K562 (cell line): ENCODE measurements around the gene SELENOI. TPM values are rescaled to one million over a fixed set of nuclear protein-coding genes. Genes with fewer than 3 reads are reported as not detected.

Experiments used
- ARID1B ChIP-seq: fragments of 450-650 bp; IDR thresholded peaks from 2 replicates; pipeline ENCODE4 v1.6.1; 2016; ENCODE audit warnings: antibody characterized with exemption, mild to moderate bottlenecking, inconsistent platforms
- CBX8 ChIP-seq: fragments of 200-600 bp; sonication (generic); IDR thresholded peaks from 2 replicates; pipeline ENCODE4 v1.6.1; 2012; ENCODE audit warnings: borderline replicate concordance, mixed run types, low read depth, mild to moderate bottlenecking, moderate library complexity, mixed read lengths, low read length, control low read depth, inconsistent platforms; ENCODE audit not compliant: poor library complexity, severe bottlenecking; ENCODE audit errors: extremely low read depth
- ESRRB ChIP-seq: fragments of 250-450 bp; sonication (Bioruptor Pico); IDR thresholded peaks from 2 replicates; pipeline ENCODE4 v1.5.0; 2020; ENCODE audit warnings: mild to moderate bottlenecking, moderate library complexity, borderline replicate concordance
- GATAD2B ChIP-seq: fragments of 450-650 bp; IDR thresholded peaks from 2 replicates; pipeline ENCODE4 v1.6.1; 2017; ENCODE audit warnings: mild to moderate bottlenecking, borderline replicate concordance
- GTF2E2 ChIP-seq: fragments of 200-800 bp; sonication (Bioruptor generic); IDR thresholded peaks from 2 replicates; pipeline ENCODE4 v1.6.1; 2016; ENCODE audit warnings: missing genetic modification characterization, missing compliant biosample characterization
- IRF1 ChIP-seq: sonication (generic); formaldehyde crosslinking; IDR thresholded peaks from 2 replicates; pipeline ENCODE4 v1.8.0; 2022; ENCODE audit warnings: missing genetic modification reagents, mild to moderate bottlenecking, borderline replicate concordance
- JUNB ChIP-seq: fragments of 450-650 bp; formaldehyde crosslinking; conservative IDR thresholded peaks from 2 replicates; pipeline ENCODE4 v1.4.0; 2020; ENCODE audit warnings: mild to moderate bottlenecking
- MTA2 ChIP-seq: fragments of 450-650 bp; IDR thresholded peaks from 2 replicates; pipeline ENCODE4 v1.6.1; 2016; ENCODE audit warnings: low read depth
- NCOA1 ChIP-seq: fragments of 450-650 bp; IDR thresholded peaks from 2 replicates; pipeline ENCODE4 v1.6.1; 2016; ENCODE audit warnings: low read depth
- RAD21 ChIP-seq, 2 experiments: fragments of 250-450 bp in 1 of 2; fragments of 450-650 bp in 1 of 2; sonication (Bioruptor Pico) in 1 of 2; formaldehyde crosslinking in 1 of 2; IDR thresholded peaks in 1 of 2; conservative IDR thresholded peaks in 1 of 2; 2 replicates each; pipeline versions ENCODE4 v1.4.0 to v1.8.0; 2020 to 2022; ENCODE audit warnings: mild to moderate bottlenecking in 2 of 2, moderate library complexity in 1 of 2
- RBM17 ChIP-seq: fragments of 200-400 bp; formaldehyde crosslinking; IDR thresholded peaks from 2 replicates; pipeline ENCODE4 v1.6.1; 2017; ENCODE audit warnings: low read depth, mild to moderate bottlenecking, low read length, borderline replicate concordance
- RFX1 ChIP-seq: fragments of 450-650 bp; IDR thresholded peaks from 2 replicates; pipeline ENCODE4 v1.6.1; 2016; ENCODE audit warnings: mild to moderate bottlenecking, moderate library complexity
- RHOXF2B ChIP-seq: fragments of 250-450 bp; sonication (Bioruptor Pico); conservative IDR thresholded peaks from 2 replicates; pipeline ENCODE4 v1.5.1; 2021
- SRF ChIP-seq, 2 experiments: fragments of 250-450, 450-650 bp in 1 of 2; sonication (Bioruptor Pico) in 1 of 2; sonication (generic) in 1 of 2; formaldehyde crosslinking; IDR thresholded peaks; 2 replicates each; pipeline versions ENCODE4 v1.5.0 to v1.5.1; 2020 to 2022; ENCODE audit warnings: mild to moderate bottlenecking in 1 of 2, missing genetic modification reagents in 1 of 2
- TAL1 ChIP-seq: fragments of 450-650 bp; IDR thresholded peaks from 2 replicates; pipeline ENCODE4 v1.6.1; 2016; ENCODE audit warnings: mild to moderate bottlenecking
- TGIF2 ChIP-seq: sonication (generic); formaldehyde crosslinking; IDR thresholded peaks from 2 replicates; pipeline ENCODE4 v1.8.1; 2022; ENCODE audit warnings: mild to moderate bottlenecking, missing genetic modification reagents, moderate library complexity
- ZNF239 ChIP-seq: fragments of 250-450 bp; sonication (Bioruptor Pico); IDR thresholded peaks from 2 replicates; pipeline ENCODE4 v1.4.0; 2020; ENCODE audit warnings: mild to moderate bottlenecking
- polyA plus RNA-seq, 8 experiments: library from polyadenylated mRNA; depleted of rRNA in 4 of 8; stranded (reverse) in 5 of 8; unstranded in 3 of 8; fragments of >200 nt; fragmentation: Nextera tagmentation in 2 of 8; fragmentation: Illumina TruSeq in 1 of 8; extraction: Ambion mirVana in 2 of 8; extraction: Trizol in 1 of 8; gene quantifications; 2 replicates each; pipeline versions ENCODE4 v1.2.1 to v1.2.3, GENCODE V29; 2011 to 2014; ENCODE audit warnings: inconsistent platforms in 1 of 8, missing spikeins in 1 of 8
- total RNA-seq, 7 experiments: library from RNA; depleted of rRNA in 6 of 7; stranded (reverse); fragments of >200 nt in 6 of 7; fragmentation: Illumina TruSeq in 2 of 7; extraction: Trizol in 2 of 7; gene quantifications; 2 replicates each; pipeline versions ENCODE4 v1.2.1 to v1.2.3, GENCODE V29; 2011 to 2021; ENCODE audit warnings: low replicate concordance in 1 of 7
- TF ChIP-seq, protein P1 (sequence below): fragments of 450-650 bp; IDR thresholded peaks from 2 replicates; pipeline ENCODE4 v1.6.1; 2016
- TF ChIP-seq, protein P2 (sequence below): sonication (generic); formaldehyde crosslinking; IDR thresholded peaks from 2 replicates; pipeline ENCODE4 v1.8.1; 2023; ENCODE audit warnings: mild to moderate bottlenecking, missing genetic modification reagents
- TF ChIP-seq, protein P3 (sequence below): fragments of 250-450 bp; sonication (Bioruptor Pico); IDR thresholded peaks from 2 replicates; pipeline ENCODE4 v1.5.0; 2021; ENCODE audit warnings: mild to moderate bottlenecking, borderline replicate concordance
- TF ChIP-seq, protein P4 (sequence below): sonication (generic); formaldehyde crosslinking; IDR thresholded peaks from 2 replicates; pipeline ENCODE4 v1.5.0; 2020; ENCODE audit warnings: missing genetic modification reagents

Gene SELENOI
- total and polyA plus RNA-seq, 9 of the 15 experiments (the other 6 are each of a cell fraction or from before 2014, with no cell fraction given) = 9.6 to 46.9 (median 24.4) TPM

- TF ChIP-seq MTA2 (no peak), ESRRB (no peak), GATAD2B (no peak), SRF (CRISPR knock-in tag; IDR thresholded peaks at IDR 0.05) (peak in 1 of 2 experiments; percentile 29; a peak in 1 of 4 replicates), TGIF2 (CRISPR knock-in tag) (no peak), ZNF239 (CRISPR knock-in tag) (no peak), RAD21 (CRISPR knock-in tag; conservative IDR thresholded peaks at IDR 0.05 in 1 of 2, IDR thresholded peaks at IDR 0.05 in 1 of 2) (peak in 1 of 2 experiments; percentile 23; a peak in 2 of 4 replicates), ARID1B (no peak), GTF2E2 (tag) (no peak), RHOXF2B (CRISPR knock-in tag) (no peak), RFX1 (no peak), NCOA1 (no peak), CBX8 (no peak), TAL1 (no peak), IRF1 (CRISPR knock-in tag) (no peak), RBM17 (no peak), JUNB (CRISPR knock-in tag) (no peak)
- TF ChIP-seq, protein P1, sequence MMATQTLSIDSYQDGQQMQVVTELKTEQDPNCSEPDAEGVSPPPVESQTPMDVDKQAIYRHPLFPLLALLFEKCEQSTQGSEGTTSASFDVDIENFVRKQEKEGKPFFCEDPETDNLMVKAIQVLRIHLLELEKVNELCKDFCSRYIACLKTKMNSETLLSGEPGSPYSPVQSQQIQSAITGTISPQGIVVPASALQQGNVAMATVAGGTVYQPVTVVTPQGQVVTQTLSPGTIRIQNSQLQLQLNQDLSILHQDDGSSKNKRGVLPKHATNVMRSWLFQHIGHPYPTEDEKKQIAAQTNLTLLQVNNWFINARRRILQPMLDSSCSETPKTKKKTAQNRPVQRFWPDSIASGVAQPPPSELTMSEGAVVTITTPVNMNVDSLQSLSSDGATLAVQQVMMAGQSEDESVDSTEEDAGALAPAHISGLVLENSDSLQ = no peak
- TF ChIP-seq, protein P2, sequence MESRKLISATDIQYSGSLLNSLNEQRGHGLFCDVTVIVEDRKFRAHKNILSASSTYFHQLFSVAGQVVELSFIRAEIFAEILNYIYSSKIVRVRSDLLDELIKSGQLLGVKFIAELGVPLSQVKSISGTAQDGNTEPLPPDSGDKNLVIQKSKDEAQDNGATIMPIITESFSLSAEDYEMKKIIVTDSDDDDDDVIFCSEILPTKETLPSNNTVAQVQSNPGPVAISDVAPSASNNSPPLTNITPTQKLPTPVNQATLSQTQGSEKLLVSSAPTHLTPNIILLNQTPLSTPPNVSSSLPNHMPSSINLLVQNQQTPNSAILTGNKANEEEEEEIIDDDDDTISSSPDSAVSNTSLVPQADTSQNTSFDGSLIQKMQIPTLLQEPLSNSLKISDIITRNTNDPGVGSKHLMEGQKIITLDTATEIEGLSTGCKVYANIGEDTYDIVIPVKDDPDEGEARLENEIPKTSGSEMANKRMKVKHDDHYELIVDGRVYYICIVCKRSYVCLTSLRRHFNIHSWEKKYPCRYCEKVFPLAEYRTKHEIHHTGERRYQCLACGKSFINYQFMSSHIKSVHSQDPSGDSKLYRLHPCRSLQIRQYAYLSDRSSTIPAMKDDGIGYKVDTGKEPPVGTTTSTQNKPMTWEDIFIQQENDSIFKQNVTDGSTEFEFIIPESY (CRISPR knock-in tag) = no peak
- TF ChIP-seq, protein P3, sequence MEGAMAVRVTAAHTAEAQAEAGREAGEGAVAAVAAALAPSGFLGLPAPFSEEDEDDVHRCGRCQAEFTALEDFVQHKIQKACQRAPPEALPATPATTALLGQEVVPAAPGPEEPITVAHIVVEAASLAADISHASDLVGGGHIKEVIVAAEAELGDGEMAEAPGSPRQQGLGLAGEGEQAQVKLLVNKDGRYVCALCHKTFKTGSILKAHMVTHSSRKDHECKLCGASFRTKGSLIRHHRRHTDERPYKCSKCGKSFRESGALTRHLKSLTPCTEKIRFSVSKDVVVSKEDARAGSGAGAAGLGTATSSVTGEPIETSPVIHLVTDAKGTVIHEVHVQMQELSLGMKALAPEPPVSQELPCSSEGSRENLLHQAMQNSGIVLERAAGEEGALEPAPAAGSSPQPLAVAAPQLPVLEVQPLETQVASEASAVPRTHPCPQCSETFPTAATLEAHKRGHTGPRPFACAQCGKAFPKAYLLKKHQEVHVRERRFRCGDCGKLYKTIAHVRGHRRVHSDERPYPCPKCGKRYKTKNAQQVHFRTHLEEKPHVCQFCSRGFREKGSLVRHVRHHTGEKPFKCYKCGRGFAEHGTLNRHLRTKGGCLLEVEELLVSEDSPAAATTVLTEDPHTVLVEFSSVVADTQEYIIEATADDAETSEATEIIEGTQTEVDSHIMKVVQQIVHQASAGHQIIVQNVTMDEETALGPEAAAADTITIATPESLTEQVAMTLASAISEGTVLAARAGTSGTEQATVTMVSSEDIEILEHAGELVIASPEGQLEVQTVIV = no peak
- TF ChIP-seq, protein P4, sequence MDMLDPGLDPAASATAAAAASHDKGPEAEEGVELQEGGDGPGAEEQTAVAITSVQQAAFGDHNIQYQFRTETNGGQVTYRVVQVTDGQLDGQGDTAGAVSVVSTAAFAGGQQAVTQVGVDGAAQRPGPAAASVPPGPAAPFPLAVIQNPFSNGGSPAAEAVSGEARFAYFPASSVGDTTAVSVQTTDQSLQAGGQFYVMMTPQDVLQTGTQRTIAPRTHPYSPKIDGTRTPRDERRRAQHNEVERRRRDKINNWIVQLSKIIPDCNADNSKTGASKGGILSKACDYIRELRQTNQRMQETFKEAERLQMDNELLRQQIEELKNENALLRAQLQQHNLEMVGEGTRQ (CRISPR knock-in tag) = no peak
Observed at GRCh38 chr2:26395394-26395793, 49.5 kb downstream of the SELENOI start (continued).
